IMR-90 (cell line): ENCODE data around the gene AP2B1. TPM values are rescaled to one million over a fixed set of nuclear protein-coding genes. Genes with fewer than 3 reads are reported as not detected.

ENCODE experiments used
- ATAC-seq: fragments of 200-7000 bp; cut with Tn5 transposase; 2 replicates; pipeline ENCODE4 v1.9.1; 2020; ENCODE audit warnings: low read depth, mild to moderate bottlenecking, moderate library complexity
- BruUV-seq: library from RNA; stranded (reverse); fragments of 400-500 nt; replicated peaks from 2 replicates; lab custom pipeline; 2021; lab: Mats Ljungman, UMichigan
- CTCF ChIA-PET: fragments of 300-600 bp; formaldehyde crosslinking; extraction: SDS; loops from one replicate; lab custom pipeline; 2021; ENCODE audit warnings: antibody characterized with exemption; lab: Yijun Ruan, JAX
- POLR2A ChIA-PET: fragments of 300-600 bp; sonication (Branson Sonifier 250); formaldehyde crosslinking; loops from one replicate; lab custom pipeline; 2022; ENCODE audit warnings: antibody characterized with exemption; ENCODE audit not compliant: unreplicated experiment; lab: Charles Lee
- DNase-seq: peaks from one replicate; pipeline ENCODE4 v3.0.0; 2013
- H2AFZ ChIP-seq: replicated peaks from 2 replicates; pipeline ENCODE3; 2013; ENCODE audit warnings: low read length, mild to moderate bottlenecking; ENCODE audit not compliant: poor library complexity
- H2AK5ac ChIP-seq: 2 replicates; pipeline ENCODE4 v1.6.1; 2013; ENCODE audit warnings: low read depth, low read length, inconsistent platforms
- H2AK9ac ChIP-seq: replicated peaks from 2 replicates; pipeline ENCODE3; 2013; ENCODE audit warnings: mild to moderate bottlenecking, low read depth, low read length, moderate library complexity; ENCODE audit not compliant: poor library complexity
- H2BK120ac ChIP-seq: 2 replicates; pipeline ENCODE4 v1.6.1; 2013; ENCODE audit warnings: low read depth, low read length, inconsistent platforms
- H2BK15ac ChIP-seq: 3 replicates; pipeline ENCODE4 v1.6.1; 2013; ENCODE audit warnings: low read depth, low read length, inconsistent platforms
- H2BK20ac ChIP-seq: 2 replicates; pipeline ENCODE4 v1.6.1; 2013; ENCODE audit warnings: low read depth, mild to moderate bottlenecking, inconsistent platforms, low read length, moderate library complexity
- H2BK5ac ChIP-seq: 2 replicates; pipeline ENCODE4 v1.6.1; 2013; ENCODE audit warnings: mild to moderate bottlenecking, low read depth, low read length, inconsistent platforms; ENCODE audit not compliant: poor library complexity, severe bottlenecking
- H3K14ac ChIP-seq: replicated peaks from 2 replicates; pipeline ENCODE4 v1.6.1; 2013; ENCODE audit warnings: low read depth, low read length, inconsistent platforms
- H3K18ac ChIP-seq: 2 replicates; pipeline ENCODE4 v1.6.1; 2013; ENCODE audit warnings: low read depth, low read length, control low read depth
- H3K23ac ChIP-seq: 2 replicates; pipeline ENCODE4 v1.6.1; 2013; ENCODE audit warnings: low read depth, low read length, inconsistent platforms
- H3K27ac ChIP-seq: 2 replicates; pipeline ENCODE4 v1.5.1; 2013; ENCODE audit warnings: mild to moderate bottlenecking, control low read depth, low read length; ENCODE audit not compliant: insufficient read depth
- H3K27me3 ChIP-seq: 2 replicates; pipeline ENCODE4 v1.6.1; 2013; ENCODE audit warnings: low read length; ENCODE audit not compliant: control insufficient read depth, insufficient read depth
- H3K36me3 ChIP-seq: 2 replicates; pipeline ENCODE4 v1.6.1; 2013; ENCODE audit warnings: low read length, mixed read lengths; ENCODE audit not compliant: control insufficient read depth, insufficient read depth
- H3K4ac ChIP-seq: 2 replicates; pipeline ENCODE4 v1.6.1; 2013; ENCODE audit warnings: low read depth, low read length, inconsistent platforms
- H3K4me1 ChIP-seq: 2 replicates; pipeline ENCODE4 v1.6.1; 2013; ENCODE audit warnings: low read length, mixed read lengths; ENCODE audit not compliant: control insufficient read depth, insufficient read depth
- H3K4me2 ChIP-seq: 2 replicates; pipeline ENCODE4 v1.6.1; 2013; ENCODE audit warnings: low read depth, mild to moderate bottlenecking, control low read depth, low read length, moderate library complexity
- H3K4me3 ChIP-seq: 2 replicates; pipeline ENCODE4 v1.5.1; 2013; ENCODE audit warnings: low read depth, mild to moderate bottlenecking, control low read depth, low read length, moderate library complexity; ENCODE audit not compliant: insufficient read depth
- H3K56ac ChIP-seq: 2 replicates; pipeline ENCODE4 v1.6.1; 2013; ENCODE audit warnings: low read length, inconsistent platforms; ENCODE audit not compliant: insufficient read depth; ENCODE audit errors: extremely low read depth
- H3K79me1 ChIP-seq, 2 experiments: 2 replicates each; pipeline ENCODE4 v1.6.1; 2013; ENCODE audit warnings: low read length in 2 of 2, inconsistent platforms in 1 of 2, low read depth in 1 of 2
- H3K9ac ChIP-seq: 2 replicates; pipeline ENCODE4 v1.6.1; 2013; ENCODE audit warnings: low read depth, low read length, control low read depth
- H3K9me1 ChIP-seq: 2 replicates; pipeline ENCODE4 v1.6.1; 2013; ENCODE audit warnings: low read length, inconsistent platforms; ENCODE audit not compliant: insufficient read depth
- H3K9me3 ChIP-seq: 2 replicates; pipeline ENCODE4 v1.6.1; 2013; ENCODE audit warnings: low read length; ENCODE audit not compliant: control insufficient read depth, insufficient read depth
- H4K20me1 ChIP-seq: 2 replicates; pipeline ENCODE4 v1.6.1; 2013; ENCODE audit warnings: low read length, inconsistent platforms; ENCODE audit not compliant: insufficient read depth
- H4K5ac ChIP-seq: 2 replicates; pipeline ENCODE4 v1.6.1; 2013; ENCODE audit warnings: mild to moderate bottlenecking, low read depth, low read length, control low read depth
- H4K8ac ChIP-seq, 2 experiments: 2 replicates each; pipeline ENCODE4 v1.6.1; 2013; ENCODE audit warnings: low read depth in 2 of 2, low read length in 2 of 2, control low read depth in 1 of 2, inconsistent platforms in 1 of 2
- H4K91ac ChIP-seq: 2 replicates; pipeline ENCODE4 v1.6.1; 2013; ENCODE audit warnings: low read depth, low read length, inconsistent platforms; ENCODE audit not compliant: insufficient read depth
- MXI1 ChIP-seq: IDR thresholded peaks from 2 replicates; pipeline ENCODE4 v1.6.1; 2012; ENCODE audit warnings: low read depth, mild to moderate bottlenecking, low read length, moderate library complexity, borderline replicate concordance
- USF2 ChIP-seq: fragments of 150-350 bp; IDR thresholded peaks from 2 replicates; pipeline ENCODE4 v1.6.1; 2017; ENCODE audit warnings: mild to moderate bottlenecking, antibody characterized with exemption, low read length, low read depth
- WGBS, 2 experiments: methylation state at CpG; one replicate each; pipeline versions ENCODE4 v1.1.5 to v1.1.7; 2013; ENCODE audit warnings: missing lambda C conversion rate in 2 of 2; ENCODE audit not compliant: insufficient read length in 1 of 2; ENCODE audit errors: extremely low coverage in 2 of 2; 5-methylcytosine and 5-hydroxymethylcytosine counted together
- dilution Hi-C: fragments of 300-500 bp; cut with HindIII; formaldehyde crosslinking; loops from one replicate; pipeline ENCODE4 v1.14.3; 2018; ENCODE audit warnings: low sequenced_read_pairs; ENCODE audit not compliant: unreplicated experiment
- in situ Hi-C: fragments of 300-500 bp; cut with MboI; formaldehyde crosslinking; loops from 3 replicates; pipeline ENCODE4 v1.14.3; 2019; ENCODE audit warnings: low sequenced_read_pairs, inconsistent platforms, mixed read lengths
- intact Hi-C: fragments of 100-400 bp; cut with micrococcal nuclease; formaldehyde crosslinking; loops from 2 replicates; pipeline ENCODE4 v1.10.0; 2022
- polyA plus RNA-seq, 3 experiments: library from polyadenylated mRNA; depleted of rRNA; stranded (reverse); fragments of >200 nt; gene quantifications; 2 replicates each; pipeline ENCODE4 v1.2.3, GENCODE V29; 2012; ENCODE audit warnings: low replicate concordance in 1 of 3
- total RNA-seq: library from RNA; depleted of rRNA; stranded (reverse); fragments of >200 nt; gene quantifications from 2 replicates; pipeline ENCODE4 v1.2.3, GENCODE V29; 2012

AP2B1 gene
- total and polyA plus RNA-seq, 2 of the 4 experiments (the other 2 are of a cell fraction) = 102 to 125 TPM

- Histone ChIP-seq H3K36me3 (peaks cover 29% of the 10 kb centered on the region), H2BK15ac (no peak overlapping the region), H4K91ac (no peak overlapping the region), H4K5ac (peak overlapping the region; percentile 35; the same call in 1 of the 2 replicates), H3K18ac (peak overlapping the region; percentile 63; the same call in 1 of the 2 replicates), H3K27ac (peak overlapping the region; percentile 40; the same call in 1 of the 2 replicates), H2BK5ac (peak overlapping the region; percentile 69), H2BK20ac (no peak overlapping the region), H3K79me1 (peaks cover 27 to 33% of the 10 kb centered on the region in 2 experiments), H3K4me2 (peak overlapping the region; percentile 52; the same call in 1 of the 2 replicates), H3K9me3 (no peaks in the 10 kb centered on the region), H3K4ac (no peak overlapping the region), H2AFZ (no peak overlapping the region), H2AK9ac (no peak overlapping the region), H4K20me1 (no peaks in the 10 kb centered on the region), H3K9ac (no peak overlapping the region), H3K4me1 (peaks cover 10% of the 10 kb centered on the region), H4K8ac (0 out of 4 replicates have a peak overlapping the region, but pooled peaks of 1 of the 2 experiments have one; percentile 1), H3K56ac (no peak overlapping the region), H3K23ac (no peak overlapping the region), H3K9me1 (0 out of 2 replicates have a peak, but pooled peaks cover 5% of the 10 kb centered on the region), H3K27me3 (no peaks in the 10 kb centered on the region), H2AK5ac (no peak overlapping the region), H3K14ac (no peak overlapping the region), H3K4me3 (no peak overlapping the region), H2BK120ac (no peak overlapping the region)
- ChIA-PET POLR2A (interaction anchor here (0.6 kb wide), 1 partner anchor 14 kb away, joined by 6 read pairs; no protein-coding TSS in a partner anchor), CTCF (interaction anchor here (0.7 kb wide), 1 partner anchor 20 kb away, joined by 3 read pairs; no protein-coding TSS in a partner anchor)
- intact Hi-C loops (no loop called here), dilution Hi-C loops (no loop called here), in situ Hi-C loops (no loop called here)
- TF ChIP-seq MXI1 (peak; percentile 72; the same call in 1 of the 2 replicates), USF2 (no peak)
- peak; percentile 73 for DNase-seq
- peak; percentile 81 for ATAC-seq
- BruUV-seq = no TSS peak
- WGBS, 2 experiments = 100% methylated on average over 1 of the region's 2 CpGs; no CpG with 5 or more reads in 1 of the 2 experiments
These were observed 18.6 kb downstream of the AP2B1 start for GRCh38 chr17:35605678-35606077.
